Hematopoietic multipotent progenitor cell treated with erythropoietin and hydrocortisone succinate and interleukin-3 and kit ligand, for 15 days (in vitro differentiated cells): ENCODE measurements around the gene GFM2.
"Not testable (repeated sequence)": the region's sequence is repeated elsewhere in the genome, so short reads cannot be mapped to it uniquely, and the experiment has no call there.

Experiments used
- DNase-seq: peaks from one replicate; pipeline ENCODE4 v3.0.0-alpha.2; 2015; ENCODE audit warnings: low spot score

GFM2 gene

GRCh38 chr5:74717596-74717995, 49.3 kb downstream of the GFM2 start:
- DNase-seq: no peak

GRCh38 chr5:74693191-74693590, 73.7 kb downstream of the GFM2 start:
- DNase-seq: no peak

GRCh38 chr5:74686962-74687751, 79.8 kb downstream of the GFM2 start:
- DNase-seq: no peak

- peak; percentile 8 for DNase-seq
These were observed 80.8 kb downstream of the GFM2 start for GRCh38 chr5:74685979-74686631.

- DNase-seq: peak; percentile 84
These were observed 81.7 kb downstream of the GFM2 start, which contains the start of gene HEXB for GRCh38 chr5:74684900-74685851. HEXB (plus strand) TSS chr5:74685233; CDS start chr5:74685261, 28 bp downstream.

- DNase-seq: no peak
These were observed 87.0 kb downstream of the GFM2 start for GRCh38 chr5:74679966-74680365.

GRCh38 chr5:74679300-74679699, 87.6 kb downstream of the GFM2 start:
- not testable (repeated sequence) for DNase-seq

GRCh38 chr5:74678123-74678522, 88.8 kb downstream of the GFM2 start:
- DNase-seq: not testable (repeated sequence)

GRCh38 chr5:74676466-74676865, 90.5 kb downstream of the GFM2 start:
- DNase-seq: not testable (repeated sequence)

GRCh38 chr5:74673011-74673790, 93.7 kb downstream of the GFM2 start:
- DNase-seq: peak; percentile 12

- DNase-seq: no peak
These were observed 94.6 kb downstream of the GFM2 start for GRCh38 chr5:74672215-74672877.
